Measurements from ENCODE around the gene IPCEF1. TPM values are rescaled to one million over a fixed set of nuclear protein-coding genes. Genes with fewer than 3 reads are reported as not detected.
"Not testable (repeated sequence)": the region's sequence is repeated elsewhere in the genome, so short reads cannot be mapped to it uniquely, and the experiment has no call there.

IPCEF1 gene
- total RNA-seq, 1 experiment from 2014 or later = 0.28 TPM

GRCh38 chr6:154308986-154309385, 47.6 kb downstream of the IPCEF1 start:
- BruUV-seq (replicated peaks) = no TSS peak
- CTCF ChIA-PET = no interaction called here
- ATAC-seq (no peak), DNase-seq (ENCODE audit: low read depth, low spot score) (no peak)
- Histone ChIP-seq H3K9me3 (ENCODE audit: control insufficient read depth, insufficient read depth, low read depth, low read length) (no peaks in the 10 kb centered on the region), H3K27me3 (ENCODE audit: control insufficient read depth, insufficient read depth, low read length) (no peaks in the 10 kb centered on the region), H3K36me3 (ENCODE audit: control insufficient read depth, insufficient read depth, low read length) (no peaks in the 10 kb centered on the region), H3K4me1 (ENCODE audit: control insufficient read depth, insufficient read depth, low read length) (no peaks in the 10 kb centered on the region), H3K27ac (ENCODE audit: low read length) (no peak overlapping the region), H3K4me3 (ENCODE audit: low read depth in 2 of 2, low read length in 2 of 2) (no peak overlapping the region)
- in situ Hi-C loops (cut with HindIII; ENCODE audit: low pct_unique_long_range_greater_than_20kb, low sequenced_read_pairs) = no loop called here
- no peak for TF ChIP-seq POLR2AphosphoS5 (IDR thresholded peaks at IDR 0.05; ENCODE audit: low read depth, low read length)
- TF ChIP-seq CTCF (IDR thresholded peaks at IDR 0.05) = no peak
- TF ChIP-seq SIN3A (IDR thresholded peaks at IDR 0.05; ENCODE audit: borderline replicate concordance, insufficient read depth, low read depth, low read length) = no peak
- TF ChIP-seq TCF7L2 (IDR thresholded peaks at IDR 0.05; ENCODE audit: low read depth, low read length) = no peak
- no peak for TF ChIP-seq REST (IDR thresholded peaks at IDR 0.05; ENCODE audit: insufficient read depth in 1 of 2, low read depth in 2 of 2, low read length in 1 of 2)
- intact Hi-C loops (cut with micrococcal nuclease; ENCODE audit: unreplicated experiment) = no loop called here
- POLR2A ChIA-PET = no interaction called here

GRCh38 chr6:154307696-154308425, 48.7 kb downstream of the IPCEF1 start:
- Histone ChIP-seq H3K4me3 (ENCODE audit: low read depth in 2 of 2, low read length in 2 of 2) (no peak overlapping the region), H3K27me3 (ENCODE audit: control insufficient read depth, insufficient read depth, low read length) (no peaks in the 10 kb centered on the region), H3K36me3 (ENCODE audit: control insufficient read depth, insufficient read depth, low read length) (no peaks in the 10 kb centered on the region), H3K4me1 (ENCODE audit: control insufficient read depth, insufficient read depth, low read length) (no peaks in the 10 kb centered on the region), H3K27ac (ENCODE audit: low read length) (no peak overlapping the region), H3K9me3 (ENCODE audit: control insufficient read depth, insufficient read depth, low read depth, low read length) (no peaks in the 10 kb centered on the region)
- BruUV-seq (replicated peaks) = no TSS peak
- no peak for TF ChIP-seq CTCF (IDR thresholded peaks at IDR 0.05)
- TF ChIP-seq REST (IDR thresholded peaks at IDR 0.05; ENCODE audit: insufficient read depth in 1 of 2, low read depth in 2 of 2, low read length in 1 of 2) = no peak
- TF ChIP-seq SIN3A (IDR thresholded peaks at IDR 0.05; ENCODE audit: borderline replicate concordance, insufficient read depth, low read depth, low read length) = no peak
- TF ChIP-seq TCF7L2 (IDR thresholded peaks at IDR 0.05; ENCODE audit: low read depth, low read length) = no peak
- TF ChIP-seq POLR2AphosphoS5 (IDR thresholded peaks at IDR 0.05; ENCODE audit: low read depth, low read length) = no peak
- DNase-seq (ENCODE audit: low read depth, low spot score) = no peak
- intact Hi-C loops (cut with micrococcal nuclease; ENCODE audit: unreplicated experiment) (no loop called here), in situ Hi-C loops (cut with HindIII; ENCODE audit: low pct_unique_long_range_greater_than_20kb, low sequenced_read_pairs) (no loop called here)
- POLR2A ChIA-PET = no interaction called here
- no peak for ATAC-seq
- CTCF ChIA-PET = no interaction called here

- CTCF ChIA-PET = not testable (repeated sequence)
These were observed 49.5 kb downstream of the IPCEF1 start for GRCh38 chr6:154307147-154307546.

More at GRCh38 chr6:154307147-154307546, 49.5 kb downstream of the IPCEF1 start:
- in situ Hi-C loops (cut with HindIII; ENCODE audit: low pct_unique_long_range_greater_than_20kb, low sequenced_read_pairs); DNase-seq (ENCODE audit: low read depth, low spot score); BruUV-seq (replicated peaks); intact Hi-C loops (cut with micrococcal nuclease; ENCODE audit: unreplicated experiment); H3K27me3 ChIP-seq (ENCODE audit: control insufficient read depth, insufficient read depth, low read length); H3K36me3 ChIP-seq (ENCODE audit: control insufficient read depth, insufficient read depth, low read length); H3K27ac ChIP-seq (ENCODE audit: low read length); POLR2A ChIA-PET; H3K4me3 ChIP-seq (ENCODE audit: low read depth in 2 of 2, low read length in 2 of 2); H3K9me3 ChIP-seq (ENCODE audit: control insufficient read depth, insufficient read depth, low read depth, low read length); H3K4me1 ChIP-seq (ENCODE audit: control insufficient read depth, insufficient read depth, low read length); ATAC-seq: not testable (repeated sequence)
